Stimulated activated CD4-positive, alpha-beta T cell treated with anti-CD3 and anti-CD28 coated beads, Interleukin-1b, Interleukin-23, amount 100 ng/mL, for 4 hours (primary cell): ENCODE measurements around the gene STK4.

ENCODE experiments used
- DNase-seq, 2 donors: peaks; one replicate each; pipeline ENCODE4 v3.0.0-alpha.2; 2020; ENCODE audit warnings: low read depth in 2 of 2

STK4 gene

DNA sequence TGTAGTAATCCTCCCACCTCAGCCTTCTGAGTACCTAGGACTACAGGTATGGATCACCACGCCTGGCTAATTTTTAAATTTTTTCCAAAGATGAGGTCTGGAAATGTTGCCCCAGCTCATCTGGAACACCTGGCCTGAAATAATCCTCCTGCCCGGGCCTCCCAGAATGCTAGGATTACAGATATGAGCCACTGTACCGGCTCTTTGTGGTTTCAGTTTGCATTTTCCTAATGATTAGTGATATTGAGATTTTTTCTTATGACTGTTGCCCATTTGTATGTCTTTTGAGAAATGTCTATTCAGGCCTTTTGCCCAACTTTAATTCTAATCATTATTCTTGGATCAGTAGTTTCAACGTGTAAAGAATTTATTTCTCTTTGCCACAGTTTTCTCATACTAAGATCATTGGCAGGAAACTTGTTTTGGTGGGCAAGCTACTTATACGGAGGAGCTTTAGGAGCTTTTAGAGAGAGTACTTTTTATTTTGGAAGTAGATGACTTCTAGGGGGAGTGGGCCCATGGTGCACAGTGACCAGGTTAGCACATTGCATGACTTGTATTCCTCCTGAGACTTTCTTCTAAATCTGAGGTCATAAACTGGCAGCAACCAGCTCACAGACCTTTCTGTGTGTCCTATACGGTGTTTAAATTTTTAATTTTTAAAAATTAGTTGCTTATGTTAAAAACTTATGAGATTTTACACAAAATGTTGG is 62.3 kb downstream of the STK4 start:
- no peak for DNase-seq

DNA sequence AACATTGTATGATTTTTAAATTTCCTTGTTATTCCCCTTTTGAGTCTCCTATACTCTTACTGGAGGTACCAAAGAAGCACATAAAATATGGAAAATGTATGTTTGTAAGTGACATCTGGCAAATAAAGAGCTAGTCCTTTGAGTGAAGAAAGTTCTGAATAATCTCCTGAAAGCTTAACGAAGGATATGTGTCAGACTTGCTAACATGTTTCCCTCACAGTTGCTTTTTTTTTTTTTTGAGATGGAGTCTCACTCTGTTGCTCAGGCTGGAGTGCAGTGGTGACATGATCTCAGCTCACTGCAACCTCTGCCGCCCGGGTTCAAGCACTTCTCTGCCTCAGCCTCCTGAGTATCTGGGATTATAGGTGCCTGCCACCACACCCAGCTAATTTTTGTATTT is 63.6 kb downstream of the STK4 start:
- DNase-seq, result no peak

GRCh38 chr20:45032276-45032675 is 66.0 kb downstream of the STK4 start:
- DNase-seq, result no peak

DNA sequence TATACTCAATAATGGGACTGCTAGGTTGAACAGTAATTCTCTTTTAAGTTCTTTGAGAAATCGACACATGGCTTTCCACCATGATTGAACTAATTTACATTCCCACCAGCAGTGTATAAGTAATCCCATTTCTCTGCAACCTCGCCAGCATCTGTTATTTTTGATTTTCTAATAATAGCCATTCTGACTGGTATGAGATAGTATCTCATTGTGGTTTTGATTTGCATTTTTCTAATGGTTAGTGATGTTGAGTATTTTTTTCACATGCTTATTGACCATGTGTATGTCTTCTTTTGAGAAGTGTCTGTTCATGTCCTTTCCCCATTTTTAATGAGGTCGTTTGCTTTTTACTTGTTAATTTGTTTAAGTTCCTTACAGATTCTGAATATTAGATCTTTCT is 66.5 kb downstream of the STK4 start:
- no peak for DNase-seq

DNA sequence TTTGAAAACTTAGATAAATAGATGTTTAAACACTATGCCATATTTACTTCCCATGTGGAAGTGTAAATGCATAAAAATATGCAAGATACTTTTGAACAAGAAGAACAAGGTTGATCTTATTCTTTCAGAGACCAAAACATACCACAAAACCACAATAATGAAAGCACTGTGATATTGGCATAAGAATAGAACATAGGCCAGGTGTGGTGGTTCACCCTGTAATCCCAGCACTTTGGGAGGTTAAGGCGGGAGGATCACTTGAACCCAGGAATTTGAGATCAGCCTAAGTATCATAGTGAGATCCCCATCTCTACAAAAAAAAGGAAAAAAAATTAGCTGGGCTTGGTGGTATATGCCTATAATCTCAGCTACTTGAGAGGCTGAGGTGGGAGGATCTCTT is 68.1 kb downstream of the STK4 start:
- no peak for DNase-seq

- peak; percentile 16 to 21 for DNase-seq
Observed at GRCh38 chr20:45036044-45036755, 69.9 kb downstream of the STK4 start.

DNA sequence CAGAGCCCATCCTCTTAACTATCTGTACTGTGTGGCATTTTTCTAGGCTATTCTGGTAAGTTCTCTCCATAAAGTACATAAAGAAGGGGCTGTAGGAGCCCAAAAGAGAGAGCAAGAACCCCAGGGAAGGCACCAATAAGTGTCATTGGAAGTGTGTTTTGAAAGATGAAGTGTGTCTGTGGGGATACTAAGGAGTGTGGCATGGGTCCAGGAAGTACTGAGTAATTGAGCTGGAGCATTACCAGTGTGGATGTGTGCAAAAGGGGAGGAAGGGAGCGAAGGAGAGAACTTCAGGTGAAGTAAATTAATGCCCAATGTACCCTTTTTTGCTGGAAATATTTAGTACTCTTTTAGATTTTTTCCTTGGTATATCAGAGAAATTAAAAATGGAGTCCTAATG is 70.7 kb downstream of the STK4 start:
- DNase-seq, result no peak

DNA sequence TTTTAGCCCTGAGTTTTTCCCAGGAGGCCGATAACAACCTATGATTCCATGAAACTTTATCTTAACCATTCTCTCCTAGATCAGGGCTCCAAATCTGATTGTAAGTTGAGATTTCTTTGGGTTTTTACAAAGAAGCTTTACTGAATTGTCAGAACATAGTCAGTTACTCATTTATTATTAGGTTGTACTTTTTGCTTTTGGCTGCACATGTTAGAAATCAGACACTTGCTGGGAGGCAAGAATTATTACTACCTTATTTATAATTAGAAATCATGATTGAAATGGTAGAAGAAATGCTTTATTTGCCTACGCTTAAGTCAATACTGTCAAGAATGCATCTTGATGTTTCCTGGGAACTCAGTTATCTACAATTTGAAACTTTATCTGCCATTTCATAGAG is 71.3 kb downstream of the STK4 start:
- DNase-seq, result no peak

DNA sequence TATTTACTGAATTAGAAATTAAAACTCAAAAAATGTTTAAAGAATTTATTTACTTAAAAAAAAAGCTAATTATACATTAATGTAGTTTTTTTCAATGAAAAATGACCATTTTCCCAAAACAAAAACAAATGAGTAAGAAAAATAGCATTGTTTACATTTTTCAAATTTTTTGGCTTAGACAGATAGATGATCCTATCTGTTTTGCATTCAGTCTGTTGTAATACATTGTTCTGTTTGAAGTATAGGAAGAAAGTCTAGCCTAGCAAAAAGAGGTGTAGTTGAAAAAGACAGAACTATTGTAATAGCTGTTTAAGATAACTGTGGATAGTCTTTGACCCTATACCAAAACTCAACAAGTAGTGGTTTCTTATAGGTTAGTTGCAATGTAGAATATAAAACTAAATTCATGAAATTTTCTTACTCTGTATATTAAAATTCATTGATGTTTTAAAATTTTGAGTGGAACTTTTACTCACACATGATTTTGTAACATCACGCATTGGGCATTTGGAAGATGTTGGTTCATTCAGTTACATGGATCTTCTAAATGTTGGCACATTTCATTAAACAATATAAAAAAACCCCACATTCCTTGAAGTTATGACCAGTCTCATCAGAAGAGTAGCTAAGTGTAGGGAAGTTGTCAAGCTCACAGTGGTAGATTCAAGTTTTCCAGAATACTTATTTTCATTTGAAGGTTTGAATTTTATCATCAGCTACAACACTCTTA is 72.6 kb downstream of the STK4 start:
- no peak for DNase-seq

DNA sequence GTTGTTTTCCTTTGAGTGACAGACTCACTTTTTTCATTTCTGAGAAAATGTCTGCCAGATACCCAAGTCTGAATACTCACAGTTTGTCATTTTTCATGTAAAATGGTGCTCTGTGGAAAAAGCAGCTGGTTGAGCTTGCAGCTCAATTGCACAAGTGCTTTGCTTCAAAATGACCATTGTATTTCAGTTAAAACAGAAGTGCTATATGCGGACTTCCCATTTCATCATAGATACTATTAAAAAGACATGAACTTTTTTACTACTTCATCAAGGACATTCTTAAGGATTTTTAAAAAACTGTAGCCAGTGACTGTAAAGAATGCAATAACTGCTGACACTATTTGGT is 73.1 kb downstream of the STK4 start:
- DNase-seq, result no peak

DNA sequence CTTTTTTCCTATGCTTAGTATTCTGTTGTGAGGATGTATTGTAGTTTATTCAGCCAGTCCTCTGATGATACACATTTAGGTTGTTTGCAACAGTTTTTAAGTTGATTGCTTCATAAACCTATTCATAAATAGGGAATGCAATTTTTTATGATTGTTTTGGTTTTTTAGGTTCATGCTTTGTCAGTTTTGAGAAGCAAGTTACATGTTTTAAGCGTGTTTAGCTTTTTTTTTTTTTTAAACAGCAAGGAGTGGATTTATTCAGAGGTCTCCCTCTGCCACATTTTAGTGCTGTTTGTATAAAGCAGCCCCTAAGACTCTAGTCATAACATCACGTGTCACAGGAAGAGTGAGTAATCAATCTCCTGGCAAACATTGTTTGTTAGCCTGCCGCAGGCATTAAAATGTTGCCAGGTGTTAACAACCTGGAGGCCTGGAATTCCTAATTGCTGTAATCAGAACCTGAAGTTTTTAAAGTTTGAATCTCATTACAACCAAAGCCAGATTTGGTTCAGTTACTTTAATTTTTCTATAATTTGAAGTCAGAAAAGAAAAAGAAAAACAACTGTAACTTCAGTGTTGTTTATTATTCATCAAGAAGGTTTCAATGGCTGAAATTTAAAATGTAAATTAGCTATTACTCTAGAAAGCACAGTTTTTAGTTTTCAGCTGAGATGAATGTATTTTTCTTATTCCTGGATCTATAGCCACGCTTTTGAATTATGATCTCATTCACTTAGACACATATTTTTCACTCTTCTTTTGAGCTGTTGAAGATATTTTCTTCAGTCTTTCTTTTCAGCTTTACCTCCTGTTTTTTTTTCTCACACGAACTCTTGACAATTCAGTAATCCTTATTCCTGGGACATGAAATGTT is 75.4 kb downstream of the STK4 start:
- no peak for DNase-seq

- DNase-seq, result no peak
Observed at GRCh38 chr20:45042978-45043377, 76.7 kb downstream of the STK4 start.

- peak in 1 of 2 donors; percentile 18 for DNase-seq
Observed at GRCh38 chr20:45044084-45044573, 77.8 kb downstream of the STK4 start.

- no peak for DNase-seq
Observed at GRCh38 chr20:45044601-45045000, 78.3 kb downstream of the STK4 start.

- no peak for DNase-seq
Observed at GRCh38 chr20:45047581-45048119, 81.3 kb downstream of the STK4 start.

DNA sequence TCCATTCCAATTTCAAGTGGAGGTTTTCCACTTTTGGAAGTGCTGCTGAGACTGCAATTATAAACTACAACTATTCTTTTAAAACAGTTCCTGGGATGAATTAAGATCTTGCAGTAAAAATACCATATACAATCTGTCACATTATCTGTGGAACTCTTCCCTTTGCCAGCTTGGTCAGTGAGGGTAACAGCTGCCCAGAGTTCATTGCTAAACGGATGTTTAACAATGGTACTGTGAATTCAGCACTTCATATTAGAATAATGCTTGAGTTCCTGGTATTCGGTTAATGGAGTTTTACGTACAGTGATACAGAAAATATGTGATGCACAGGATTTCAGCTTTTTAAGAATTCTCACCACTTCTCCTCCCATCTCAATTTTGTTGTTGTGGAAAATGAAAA is 83.1 kb downstream of the STK4 start:
- DNase-seq, result no peak

- DNase-seq, result no peak
Observed at GRCh38 chr20:45049904-45050471, 83.7 kb downstream of the STK4 start.

- no peak for DNase-seq
Observed at GRCh38 chr20:45051204-45052060, 85.1 kb downstream of the STK4 start.

DNA sequence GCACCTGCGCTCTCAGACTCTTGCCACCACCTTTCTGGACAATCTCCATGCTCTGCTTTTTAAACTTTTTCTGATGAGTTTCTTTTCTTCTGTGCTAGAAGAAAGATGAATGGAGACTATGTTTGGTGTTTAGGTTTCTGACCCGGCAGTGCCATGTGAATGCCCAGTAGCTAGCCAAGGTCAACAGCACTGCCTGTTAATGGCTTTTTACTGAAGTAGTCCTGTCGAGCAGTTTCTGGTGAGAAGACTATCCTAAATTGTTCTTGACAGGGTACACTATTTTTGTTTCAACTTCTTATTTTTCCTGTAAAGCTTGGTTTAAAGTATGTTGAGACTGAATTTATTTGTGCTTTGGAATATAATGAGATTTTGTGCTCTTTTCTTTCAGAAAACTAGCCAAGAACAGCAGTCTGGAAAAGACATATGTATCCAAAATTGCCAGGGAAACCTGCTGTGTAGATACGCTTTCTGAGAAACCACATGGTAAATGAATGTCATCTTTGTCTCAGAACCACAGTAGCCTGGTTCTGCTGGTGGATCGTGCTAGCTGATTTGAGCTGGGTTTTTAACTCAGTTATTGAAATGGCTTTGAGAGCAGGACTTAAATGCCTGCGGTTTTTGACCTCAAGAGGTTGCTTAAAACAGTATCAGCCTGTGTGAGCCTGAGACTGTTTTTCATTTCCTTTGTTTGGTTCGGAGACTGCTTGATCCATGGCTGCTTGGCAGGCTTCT is 86.6 kb downstream of the STK4 start:
- DNase-seq, result no peak
